ENCODE results near the gene ZNF772.

- no peak for TF ChIP-seq CTCF (IDR thresholded peaks at IDR 0.05)
- TF ChIP-seq POLR2A (IDR thresholded peaks at IDR 0.05) = no peak
- TF ChIP-seq POLR2AphosphoS5 (IDR thresholded peaks at IDR 0.05) = no peak
These were observed 35.5 kb upstream of the ZNF772 start for GRCh38 chr19:57512845-57513244.

Data from suprapubic skin (tissue), 4 donors.